Measurements from ENCODE around the gene PHACTR4. TPM values are rescaled to one million over a fixed set of nuclear protein-coding genes. Genes with fewer than 3 reads are reported as not detected.

The PHACTR4 gene
- total and polyA plus RNA-seq, 2 donors (not counting 1 experiment from before 2014, with no cell fraction given): 5.5 to 6.9 TPM

- Histone ChIP-seq H3K36me3 (ENCODE audit: control insufficient read depth, insufficient read depth, low read length) (no peaks in the 10 kb centered on the region), H3K4me1 (ENCODE audit: control insufficient read depth, extremely low read depth, insufficient read depth, low read length) (no peaks in the 10 kb centered on the region), H3K4me3 (replicated peaks in 1 of 4; ENCODE audit: control extremely low read depth in 1 of 4, insufficient read depth in 1 of 4, low read depth in 3 of 4, low read length in 4 of 4) (no peak overlapping the region), H4K20me1 (ENCODE audit: control insufficient read depth, extremely low read depth, insufficient read depth, low read length) (no peaks in the 10 kb centered on the region), H2AFZ (ENCODE audit: low read length) (no peak overlapping the region), H3K79me2 (ENCODE audit: control insufficient read depth, insufficient read depth, low read length) (no peaks in the 10 kb centered on the region), H3K9ac (ENCODE audit: insufficient read depth, low read length) (no peak overlapping the region), H3K4me2 (ENCODE audit: extremely low read depth, insufficient read depth, low read length) (no peak overlapping the region), H3K27me3 (ENCODE audit: control insufficient read depth, insufficient read depth, low read length) (no peaks in the 10 kb centered on the region), H3K27ac (ENCODE audit: insufficient read depth, low read length) (no peak overlapping the region), H3K9me3 (ENCODE audit: control insufficient read depth, insufficient read depth, low read depth, low read length) (no peaks in the 10 kb centered on the region)
- TF ChIP-seq, protein P1, sequence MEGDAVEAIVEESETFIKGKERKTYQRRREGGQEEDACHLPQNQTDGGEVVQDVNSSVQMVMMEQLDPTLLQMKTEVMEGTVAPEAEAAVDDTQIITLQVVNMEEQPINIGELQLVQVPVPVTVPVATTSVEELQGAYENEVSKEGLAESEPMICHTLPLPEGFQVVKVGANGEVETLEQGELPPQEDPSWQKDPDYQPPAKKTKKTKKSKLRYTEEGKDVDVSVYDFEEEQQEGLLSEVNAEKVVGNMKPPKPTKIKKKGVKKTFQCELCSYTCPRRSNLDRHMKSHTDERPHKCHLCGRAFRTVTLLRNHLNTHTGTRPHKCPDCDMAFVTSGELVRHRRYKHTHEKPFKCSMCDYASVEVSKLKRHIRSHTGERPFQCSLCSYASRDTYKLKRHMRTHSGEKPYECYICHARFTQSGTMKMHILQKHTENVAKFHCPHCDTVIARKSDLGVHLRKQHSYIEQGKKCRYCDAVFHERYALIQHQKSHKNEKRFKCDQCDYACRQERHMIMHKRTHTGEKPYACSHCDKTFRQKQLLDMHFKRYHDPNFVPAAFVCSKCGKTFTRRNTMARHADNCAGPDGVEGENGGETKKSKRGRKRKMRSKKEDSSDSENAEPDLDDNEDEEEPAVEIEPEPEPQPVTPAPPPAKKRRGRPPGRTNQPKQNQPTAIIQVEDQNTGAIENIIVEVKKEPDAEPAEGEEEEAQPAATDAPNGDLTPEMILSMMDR (conservative IDR thresholded peaks at IDR 0.05 in 1 of 2, IDR thresholded peaks at IDR 0.05 in 1 of 2; ENCODE audit: low read depth in 1 of 2, low read length in 2 of 2): no peak
- TF ChIP-seq EZH2 (IDR thresholded peaks at IDR 0.05; ENCODE audit: low read length, missing control alignments): no peak
- DNase-seq (ENCODE audit: low read depth in 2 of 2): no peak
Measured at GRCh38 chr1:28339551-28339950, 30.0 kb upstream of the PHACTR4 start.

GRCh38 chr1:28340221-28340974, 29.1 kb upstream of the PHACTR4 start:
- no peaks in the 10 kb centered on the region for H3K27me3 ChIP-seq (ENCODE audit: control insufficient read depth, insufficient read depth, low read length)
- no peak overlapping the region for H2AFZ ChIP-seq (ENCODE audit: low read length)
- H3K4me1 ChIP-seq (ENCODE audit: control insufficient read depth, extremely low read depth, insufficient read depth, low read length): no peaks in the 10 kb centered on the region
- no peak for DNase-seq (ENCODE audit: low read depth in 2 of 2)
- H3K79me2 ChIP-seq (ENCODE audit: control insufficient read depth, insufficient read depth, low read length): no peaks in the 10 kb centered on the region
- no peak overlapping the region for H3K4me2 ChIP-seq (ENCODE audit: extremely low read depth, insufficient read depth, low read length)
- H3K4me3 ChIP-seq (replicated peaks in 1 of 4; ENCODE audit: control extremely low read depth in 1 of 4, insufficient read depth in 1 of 4, low read depth in 3 of 4, low read length in 4 of 4): no peak overlapping the region
- H4K20me1 ChIP-seq (ENCODE audit: control insufficient read depth, extremely low read depth, insufficient read depth, low read length): no peaks in the 10 kb centered on the region
- no peaks in the 10 kb centered on the region for H3K36me3 ChIP-seq (ENCODE audit: control insufficient read depth, insufficient read depth, low read length)
- TF ChIP-seq, protein P1 (conservative IDR thresholded peaks at IDR 0.05 in 1 of 2, IDR thresholded peaks at IDR 0.05 in 1 of 2; ENCODE audit: low read depth in 1 of 2, low read length in 2 of 2): no peak
- no peak for TF ChIP-seq EZH2 (IDR thresholded peaks at IDR 0.05; ENCODE audit: low read length, missing control alignments)
- H3K9ac ChIP-seq (ENCODE audit: insufficient read depth, low read length): no peak overlapping the region
- H3K27ac ChIP-seq (ENCODE audit: insufficient read depth, low read length): no peak overlapping the region
- H3K9me3 ChIP-seq (ENCODE audit: control insufficient read depth, insufficient read depth, low read depth, low read length): no peaks in the 10 kb centered on the region

- H3K36me3 ChIP-seq (ENCODE audit: control insufficient read depth, insufficient read depth, low read length): no peaks in the 10 kb centered on the region
- H4K20me1 ChIP-seq (ENCODE audit: control insufficient read depth, extremely low read depth, insufficient read depth, low read length): no peaks in the 10 kb centered on the region
- H3K4me1 ChIP-seq (ENCODE audit: control insufficient read depth, extremely low read depth, insufficient read depth, low read length): no peaks in the 10 kb centered on the region
- no peaks in the 10 kb centered on the region for H3K27me3 ChIP-seq (ENCODE audit: control insufficient read depth, insufficient read depth, low read length)
- H3K79me2 ChIP-seq (ENCODE audit: control insufficient read depth, insufficient read depth, low read length): no peaks in the 10 kb centered on the region
- no peak overlapping the region for H2AFZ ChIP-seq (ENCODE audit: low read length)
- no peaks in the 10 kb centered on the region for H3K9me3 ChIP-seq (ENCODE audit: control insufficient read depth, insufficient read depth, low read depth, low read length)
- no peak overlapping the region for H3K4me3 ChIP-seq (replicated peaks in 1 of 4; ENCODE audit: control extremely low read depth in 1 of 4, insufficient read depth in 1 of 4, low read depth in 3 of 4, low read length in 4 of 4)
- TF ChIP-seq EZH2 (IDR thresholded peaks at IDR 0.05; ENCODE audit: low read length, missing control alignments): no peak
- TF ChIP-seq, protein P1 (conservative IDR thresholded peaks at IDR 0.05 in 1 of 2, IDR thresholded peaks at IDR 0.05 in 1 of 2; ENCODE audit: low read depth in 1 of 2, low read length in 2 of 2): no peak
- H3K4me2 ChIP-seq (ENCODE audit: extremely low read depth, insufficient read depth, low read length): no peak overlapping the region
- H3K27ac ChIP-seq (ENCODE audit: insufficient read depth, low read length): no peak overlapping the region
- no peak overlapping the region for H3K9ac ChIP-seq (ENCODE audit: insufficient read depth, low read length)
- peak in 1 of 2 donors; percentile 58 for DNase-seq (ENCODE audit: low read depth in 2 of 2)
Measured at GRCh38 chr1:28341591-28341990, 27.9 kb upstream of the PHACTR4 start.

Measured in fibroblast of lung (primary cell).